NB4 (cell line): ENCODE measurements around the gene MLYCD.

Experiments used
- DNase-seq: peaks from one replicate; pipeline ENCODE4 v3.0.0; 2010; ENCODE audit warnings: low read depth
- H3K4me3 ChIP-seq: one replicate; pipeline ENCODE4 v1.5.1; 2011; ENCODE audit warnings: mild to moderate bottlenecking, low read depth, low read length, moderate library complexity
- MYC ChIP-seq: IDR thresholded peaks from 2 replicates; pipeline ENCODE4 v1.6.1; 2011; ENCODE audit warnings: low read depth, low read length
- POLR2A ChIP-seq: IDR thresholded peaks from 2 replicates; pipeline ENCODE4 v1.6.1; 2011; ENCODE audit warnings: mild to moderate bottlenecking; ENCODE audit not compliant: insufficient read length; ENCODE audit errors: extremely low read depth
- TF ChIP-seq, protein P1 (sequence below): IDR thresholded peaks from one replicate; pipeline ENCODE4 v1.5.1; 2012; ENCODE audit warnings: low read depth, low read length
- TF ChIP-seq, protein P2 (sequence below): IDR thresholded peaks from 2 replicates; pipeline ENCODE4 v1.6.1; 2011; ENCODE audit warnings: low read depth, low read length

Gene MLYCD

DNA sequence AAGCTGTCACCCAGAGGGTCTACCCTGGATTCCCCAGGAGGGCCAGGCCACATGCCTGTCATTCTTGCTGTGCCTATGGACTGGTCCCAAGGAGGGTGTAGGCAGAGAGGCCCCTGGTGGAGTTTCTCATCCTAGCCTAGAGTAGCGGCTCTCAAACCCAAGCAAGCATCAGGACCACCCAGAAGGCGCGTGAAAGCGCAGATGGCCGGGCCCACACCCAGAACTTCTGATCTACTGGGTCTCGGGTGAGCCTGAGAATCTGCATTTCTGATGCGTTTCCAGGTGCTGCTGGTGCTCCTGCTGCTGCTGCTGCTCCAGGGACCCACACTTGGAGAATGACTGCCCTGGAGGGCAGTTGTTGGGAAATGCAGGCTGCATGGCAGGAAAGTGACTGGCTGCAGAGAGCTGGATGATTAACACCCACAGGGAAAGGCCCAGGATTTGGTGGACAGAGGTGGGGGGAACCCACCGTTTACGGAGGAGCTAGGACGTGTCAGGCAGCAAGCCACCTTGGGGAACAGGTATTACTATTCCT lies 44.7 kb downstream of the MLYCD start:
- no peak for DNase-seq
- no peak overlapping the region for H3K4me3 ChIP-seq
- TF ChIP-seq MYC = no peak
- no peak for TF ChIP-seq POLR2A
- TF ChIP-seq, protein P1, sequence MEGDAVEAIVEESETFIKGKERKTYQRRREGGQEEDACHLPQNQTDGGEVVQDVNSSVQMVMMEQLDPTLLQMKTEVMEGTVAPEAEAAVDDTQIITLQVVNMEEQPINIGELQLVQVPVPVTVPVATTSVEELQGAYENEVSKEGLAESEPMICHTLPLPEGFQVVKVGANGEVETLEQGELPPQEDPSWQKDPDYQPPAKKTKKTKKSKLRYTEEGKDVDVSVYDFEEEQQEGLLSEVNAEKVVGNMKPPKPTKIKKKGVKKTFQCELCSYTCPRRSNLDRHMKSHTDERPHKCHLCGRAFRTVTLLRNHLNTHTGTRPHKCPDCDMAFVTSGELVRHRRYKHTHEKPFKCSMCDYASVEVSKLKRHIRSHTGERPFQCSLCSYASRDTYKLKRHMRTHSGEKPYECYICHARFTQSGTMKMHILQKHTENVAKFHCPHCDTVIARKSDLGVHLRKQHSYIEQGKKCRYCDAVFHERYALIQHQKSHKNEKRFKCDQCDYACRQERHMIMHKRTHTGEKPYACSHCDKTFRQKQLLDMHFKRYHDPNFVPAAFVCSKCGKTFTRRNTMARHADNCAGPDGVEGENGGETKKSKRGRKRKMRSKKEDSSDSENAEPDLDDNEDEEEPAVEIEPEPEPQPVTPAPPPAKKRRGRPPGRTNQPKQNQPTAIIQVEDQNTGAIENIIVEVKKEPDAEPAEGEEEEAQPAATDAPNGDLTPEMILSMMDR = no peak
- TF ChIP-seq, protein P2, sequence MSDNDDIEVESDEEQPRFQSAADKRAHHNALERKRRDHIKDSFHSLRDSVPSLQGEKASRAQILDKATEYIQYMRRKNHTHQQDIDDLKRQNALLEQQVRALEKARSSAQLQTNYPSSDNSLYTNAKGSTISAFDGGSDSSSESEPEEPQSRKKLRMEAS = no peak

DNA sequence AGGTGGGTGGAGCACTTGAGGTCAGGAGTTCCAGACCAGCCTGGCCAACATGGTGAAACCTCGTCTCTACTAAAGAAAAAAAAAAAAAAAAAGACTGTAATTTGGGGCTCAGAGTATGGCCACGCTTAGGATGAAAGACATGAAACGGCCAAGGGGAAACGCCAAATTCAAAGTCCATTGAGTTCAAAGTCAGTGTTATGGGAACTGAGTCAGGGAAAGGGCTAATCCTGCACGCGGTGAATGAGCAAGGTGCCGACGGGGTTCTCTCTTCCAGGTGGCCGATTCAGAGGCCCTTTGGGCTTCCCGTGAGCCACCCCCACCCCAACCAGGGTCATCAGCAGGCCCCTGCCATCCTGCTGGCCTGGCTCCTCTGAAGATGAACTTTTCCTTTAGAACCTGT lies 46.7 kb downstream of the MLYCD start:
- TF ChIP-seq MYC = no peak
- TF ChIP-seq, protein P1 = no peak
- TF ChIP-seq, protein P2 = no peak
- no peak for TF ChIP-seq POLR2A
- no peak overlapping the region for H3K4me3 ChIP-seq
- DNase-seq = no peak

DNA sequence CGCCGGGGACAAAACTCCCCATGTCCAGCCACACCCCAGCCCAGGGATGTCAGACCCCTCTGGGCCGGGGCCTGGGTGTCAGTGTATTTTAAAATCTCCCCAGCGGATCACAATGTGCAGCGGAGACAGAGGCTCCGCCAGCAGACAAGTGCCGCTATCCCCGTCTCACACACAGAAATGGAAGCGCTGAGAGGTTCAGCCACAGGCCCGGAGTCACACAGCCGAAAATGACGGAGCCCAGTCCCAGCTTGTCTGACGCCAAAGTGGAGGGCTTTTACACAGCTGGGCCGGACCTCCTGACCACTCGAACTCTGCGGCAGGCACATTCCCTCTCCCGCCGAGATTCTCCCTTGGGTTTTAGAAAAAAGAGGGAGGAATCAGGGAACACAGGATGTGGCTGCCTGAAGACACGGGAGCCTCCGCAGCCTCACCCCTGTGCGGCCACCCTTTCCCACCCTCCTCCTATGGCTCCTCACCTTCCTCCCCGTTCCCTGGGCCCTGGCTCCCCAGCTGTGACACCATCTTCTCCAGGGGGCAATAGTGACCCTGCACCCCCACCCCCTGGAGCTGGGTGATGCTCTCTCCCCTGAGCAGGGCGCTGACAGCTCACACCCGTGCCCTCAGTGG lies 47.4 kb downstream of the MLYCD start:
- TF ChIP-seq, protein P2 = no peak
- TF ChIP-seq, protein P1 = no peak
- TF ChIP-seq MYC (no peak), POLR2A (no peak)
- no peak overlapping the region for H3K4me3 ChIP-seq
- no peak for DNase-seq

DNA sequence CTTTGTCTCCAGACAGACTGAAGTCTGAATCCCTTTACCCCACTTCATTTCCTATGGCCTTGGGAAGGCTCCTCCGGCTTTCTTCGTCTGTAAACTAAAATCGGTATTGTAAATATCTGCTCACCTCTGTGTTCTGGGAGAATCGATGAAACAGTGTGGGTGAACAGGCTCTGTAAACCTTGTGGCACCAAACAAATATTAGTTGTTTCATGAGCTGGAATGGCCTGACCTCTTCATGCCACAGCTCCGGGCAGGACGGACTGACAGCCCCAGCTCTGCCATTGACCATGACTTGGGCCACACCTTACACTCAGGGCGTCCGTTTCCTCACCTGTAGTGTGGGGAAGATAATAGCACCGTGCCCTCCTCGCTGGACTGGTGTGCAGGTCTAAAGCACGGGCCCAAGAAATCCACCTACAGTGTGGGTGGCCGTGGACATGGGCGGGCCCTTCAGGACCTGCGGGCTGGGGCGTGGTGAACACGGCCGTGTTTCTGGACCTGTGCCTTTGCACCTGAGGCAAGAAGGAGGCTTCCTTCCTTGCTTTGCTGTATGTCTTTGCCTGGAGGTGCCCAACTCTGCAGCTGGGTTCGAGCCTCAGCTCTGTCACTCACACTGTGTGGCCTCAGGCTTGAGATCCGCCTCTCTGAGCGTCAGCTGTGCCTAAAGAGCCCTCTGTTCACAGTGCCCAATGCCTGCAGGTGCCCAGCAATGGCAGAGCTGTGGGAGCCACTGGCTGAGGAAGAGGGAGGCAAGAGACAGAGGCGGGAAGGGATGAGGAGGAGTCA lies 48.1 kb downstream of the MLYCD start:
- TF ChIP-seq POLR2A = no peak
- TF ChIP-seq, protein P2 = no peak
- TF ChIP-seq MYC = no peak
- TF ChIP-seq, protein P1 = no peak
- DNase-seq = no peak
- H3K4me3 ChIP-seq = no peak overlapping the region

DNA sequence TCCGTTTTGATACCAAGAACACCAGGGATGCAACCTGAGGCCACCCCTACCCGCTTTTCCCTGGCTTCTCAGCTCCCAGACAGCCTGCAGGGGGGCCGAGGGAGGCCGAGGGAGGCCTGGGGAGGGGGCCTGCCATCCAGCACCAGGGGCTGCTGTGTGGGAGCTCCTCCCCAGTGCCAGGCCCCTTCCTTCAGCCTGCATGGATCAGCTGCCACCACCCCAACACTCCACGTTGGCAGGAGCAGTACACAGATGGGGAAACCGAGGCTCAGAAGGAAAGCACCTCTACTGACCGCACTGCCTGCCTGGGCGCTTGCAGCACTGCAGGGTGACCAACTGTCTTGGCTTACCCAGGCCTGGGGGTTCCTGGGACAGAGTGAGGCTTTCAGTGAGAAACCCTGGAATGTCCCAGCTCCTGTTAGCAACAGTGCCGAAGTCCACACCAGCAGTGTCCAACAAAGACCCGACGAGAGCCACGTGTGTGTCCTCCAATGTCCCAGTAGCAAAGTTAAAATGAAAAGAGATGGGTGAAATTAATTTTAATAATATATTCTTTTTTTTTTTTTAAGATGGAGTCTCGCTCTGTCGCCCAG lies 48.8 kb downstream of the MLYCD start:
- TF ChIP-seq MYC = no peak
- no peak for TF ChIP-seq POLR2A
- TF ChIP-seq, protein P1 = no peak
- TF ChIP-seq, protein P2 = no peak
- no peak overlapping the region for H3K4me3 ChIP-seq
- DNase-seq = no peak
